ENCODE data around the gene LDLRAD4.

DNA sequence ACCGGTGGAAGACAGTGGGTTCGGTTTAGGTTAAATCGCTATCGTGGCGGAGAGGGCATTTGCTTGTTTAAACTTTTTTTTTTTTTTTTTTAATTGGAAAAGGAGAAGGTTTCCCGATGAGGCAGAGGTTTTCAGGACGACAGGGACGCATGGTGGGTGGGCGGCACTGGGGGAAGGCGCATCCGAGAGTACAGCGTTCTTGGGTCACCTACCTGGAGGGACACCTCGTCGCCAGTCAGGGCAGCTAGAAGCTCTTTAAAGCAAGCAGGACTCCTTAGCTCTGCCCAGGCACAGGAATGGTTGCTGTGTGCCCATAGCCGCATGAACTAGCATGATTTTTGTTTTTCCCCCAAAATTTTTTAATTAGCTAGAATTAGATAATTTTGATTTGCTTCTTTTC is 437 bp downstream of the LDLRAD4 start:
- TF ChIP-seq, protein P1, sequence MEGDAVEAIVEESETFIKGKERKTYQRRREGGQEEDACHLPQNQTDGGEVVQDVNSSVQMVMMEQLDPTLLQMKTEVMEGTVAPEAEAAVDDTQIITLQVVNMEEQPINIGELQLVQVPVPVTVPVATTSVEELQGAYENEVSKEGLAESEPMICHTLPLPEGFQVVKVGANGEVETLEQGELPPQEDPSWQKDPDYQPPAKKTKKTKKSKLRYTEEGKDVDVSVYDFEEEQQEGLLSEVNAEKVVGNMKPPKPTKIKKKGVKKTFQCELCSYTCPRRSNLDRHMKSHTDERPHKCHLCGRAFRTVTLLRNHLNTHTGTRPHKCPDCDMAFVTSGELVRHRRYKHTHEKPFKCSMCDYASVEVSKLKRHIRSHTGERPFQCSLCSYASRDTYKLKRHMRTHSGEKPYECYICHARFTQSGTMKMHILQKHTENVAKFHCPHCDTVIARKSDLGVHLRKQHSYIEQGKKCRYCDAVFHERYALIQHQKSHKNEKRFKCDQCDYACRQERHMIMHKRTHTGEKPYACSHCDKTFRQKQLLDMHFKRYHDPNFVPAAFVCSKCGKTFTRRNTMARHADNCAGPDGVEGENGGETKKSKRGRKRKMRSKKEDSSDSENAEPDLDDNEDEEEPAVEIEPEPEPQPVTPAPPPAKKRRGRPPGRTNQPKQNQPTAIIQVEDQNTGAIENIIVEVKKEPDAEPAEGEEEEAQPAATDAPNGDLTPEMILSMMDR (IDR thresholded peaks at IDR 0.05): no peak
- TF ChIP-seq EZH2 (IDR thresholded peaks at IDR 0.05; ENCODE audit: borderline replicate concordance, insufficient read depth, low read depth, low read length, poor library complexity, severe bottlenecking): no peak
